Right atrium auricular region (tissue), 2 donors: ENCODE results near the gene DUSP9. TPM values are rescaled to one million over a fixed set of nuclear protein-coding genes. Genes with fewer than 3 reads are reported as not detected.

ENCODE experiments used
- DNase-seq: peaks from one replicate; pipeline ENCODE4 v3.0.0-alpha.2; 2019; ENCODE audit warnings: low spot score
- H3K27ac ChIP-seq, 2 donors: fragments of 200-600 bp; sonication (generic); 1 replicate in 1 of 2; 2 replicates in 1 of 2; pipeline ENCODE4 v1.5.1; 2016 to 2019
- H3K27me3 ChIP-seq, 2 donors: fragments of 200-600 bp; sonication (generic); one replicate each; pipeline versions ENCODE4 v1.5.1 to v1.6.0; 2017 to 2019
- H3K36me3 ChIP-seq: fragments of 200-600 bp; sonication (generic); one replicate; pipeline ENCODE4 v1.5.1; 2016
- H3K4me1 ChIP-seq, 2 donors: fragments of 200-600 bp; sonication (generic); one replicate each; pipeline versions ENCODE4 v1.5.1 to v1.6.0; 2017 to 2019
- H3K4me3 ChIP-seq, 2 donors: fragments of 200-600 bp; sonication (generic); 1 replicate in 1 of 2; 2 replicates in 1 of 2; pipeline ENCODE4 v1.5.1; 2017 to 2019; ENCODE audit warnings: mild to moderate bottlenecking in 1 of 2, moderate library complexity in 1 of 2
- H3K9me3 ChIP-seq, 2 donors: fragments of 200-600 bp; sonication (generic); one replicate each; pipeline ENCODE4 v1.5.1; 2019
- total RNA-seq, 2 donors: library from RNA; depleted of rRNA; stranded (reverse); fragments of >200 nt; gene quantifications; one replicate each; pipeline ENCODE4 v1.1.0, GENCODE V29; 2016
- TF ChIP-seq, protein P1 (sequence below), 2 donors: fragments of 200-600 bp; sonication (generic); IDR thresholded peaks; one replicate each; pipeline ENCODE4 v1.5.1; 2019; ENCODE audit warnings: antibody characterized with exemption in 2 of 2

DUSP9 gene
- total RNA-seq, 2 donors from 2014 or later: not detected

GRCh38 chrX:153636716-153637115 is 10.3 kb upstream of the DUSP9 start:
- TF ChIP-seq, protein P1, sequence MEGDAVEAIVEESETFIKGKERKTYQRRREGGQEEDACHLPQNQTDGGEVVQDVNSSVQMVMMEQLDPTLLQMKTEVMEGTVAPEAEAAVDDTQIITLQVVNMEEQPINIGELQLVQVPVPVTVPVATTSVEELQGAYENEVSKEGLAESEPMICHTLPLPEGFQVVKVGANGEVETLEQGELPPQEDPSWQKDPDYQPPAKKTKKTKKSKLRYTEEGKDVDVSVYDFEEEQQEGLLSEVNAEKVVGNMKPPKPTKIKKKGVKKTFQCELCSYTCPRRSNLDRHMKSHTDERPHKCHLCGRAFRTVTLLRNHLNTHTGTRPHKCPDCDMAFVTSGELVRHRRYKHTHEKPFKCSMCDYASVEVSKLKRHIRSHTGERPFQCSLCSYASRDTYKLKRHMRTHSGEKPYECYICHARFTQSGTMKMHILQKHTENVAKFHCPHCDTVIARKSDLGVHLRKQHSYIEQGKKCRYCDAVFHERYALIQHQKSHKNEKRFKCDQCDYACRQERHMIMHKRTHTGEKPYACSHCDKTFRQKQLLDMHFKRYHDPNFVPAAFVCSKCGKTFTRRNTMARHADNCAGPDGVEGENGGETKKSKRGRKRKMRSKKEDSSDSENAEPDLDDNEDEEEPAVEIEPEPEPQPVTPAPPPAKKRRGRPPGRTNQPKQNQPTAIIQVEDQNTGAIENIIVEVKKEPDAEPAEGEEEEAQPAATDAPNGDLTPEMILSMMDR (IDR thresholded peaks at IDR 0.05): no peak
- H3K27ac ChIP-seq: no peak overlapping the region
- no peak for DNase-seq
- no peaks in the 10 kb centered on the region for H3K36me3 ChIP-seq
- H3K27me3 ChIP-seq: no peaks in the 10 kb centered on the region
- H3K9me3 ChIP-seq: peaks cover 0 to under 1% of the 10 kb centered on the region in 2 donors
- H3K4me3 ChIP-seq: no peak overlapping the region
- H3K4me1 ChIP-seq: peaks cover 0 to 3% of the 10 kb centered on the region in 2 donors

- no peak for DNase-seq
- peaks cover 0 to 9% of the 10 kb centered on the region in 2 donors for H3K4me1 ChIP-seq
- H3K4me3 ChIP-seq: no peak overlapping the region
- no peak overlapping the region for H3K27ac ChIP-seq
- no peaks in the 10 kb centered on the region for H3K9me3 ChIP-seq
- no peaks in the 10 kb centered on the region for H3K36me3 ChIP-seq
- TF ChIP-seq, protein P1 (IDR thresholded peaks at IDR 0.05): no peak
- peaks cover 0 to 6% of the 10 kb centered on the region in 2 donors for H3K27me3 ChIP-seq
Measured at GRCh38 chrX:153637121-153638040, 9.6 kb upstream of the DUSP9 start.

- TF ChIP-seq, protein P1 (IDR thresholded peaks at IDR 0.05): no peak
- DNase-seq: no peak
Measured at GRCh38 chrX:153638041-153638371, 9.0 kb upstream of the DUSP9 start.

DNA sequence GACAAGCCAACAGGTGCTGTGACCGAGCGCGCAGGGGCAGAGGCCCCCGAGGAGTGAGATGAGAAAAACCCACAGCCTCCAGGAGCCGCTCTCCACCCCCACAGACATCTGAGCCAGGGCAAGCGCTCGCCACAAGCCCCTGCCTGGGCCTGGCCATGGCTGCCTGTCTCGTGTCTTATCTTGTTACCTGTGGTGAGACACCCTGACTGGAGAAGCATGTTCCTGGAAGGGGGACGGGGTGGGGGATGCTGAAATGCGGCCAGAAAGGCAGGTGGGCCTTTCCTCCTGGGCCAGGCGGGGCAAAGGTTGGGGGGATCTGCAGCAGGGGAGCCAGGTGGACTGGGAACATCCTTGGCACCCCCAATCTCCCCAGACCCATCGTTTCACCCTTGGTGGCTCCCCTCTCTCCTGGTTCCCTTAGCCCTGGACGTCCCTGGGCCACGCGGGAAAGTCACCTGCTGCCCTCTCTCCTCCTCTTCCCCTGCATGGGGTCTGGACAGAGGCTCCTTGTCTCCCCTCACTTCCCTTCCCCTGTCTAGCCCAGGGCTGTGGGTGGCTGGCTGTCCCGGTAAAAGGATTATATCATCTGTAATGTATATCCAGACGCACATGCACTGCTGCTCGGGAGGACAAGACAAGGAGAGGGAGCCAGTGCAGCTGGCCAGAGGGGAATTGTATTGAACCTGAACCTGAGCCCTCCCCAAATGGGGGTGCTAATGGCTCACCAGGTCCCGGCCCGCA is 8.4 kb upstream of the DUSP9 start:
- Histone ChIP-seq H3K9me3 (no peaks in the 10 kb centered on the region), H3K27ac (no peak overlapping the region), H3K4me3 (no peak overlapping the region), H3K4me1 (peaks cover 0 to 19% of the 10 kb centered on the region in 2 donors), H3K36me3 (no peaks in the 10 kb centered on the region), H3K27me3 (peaks cover 0 to 15% of the 10 kb centered on the region in 2 donors)
- TF ChIP-seq, protein P1 (IDR thresholded peaks at IDR 0.05): no peak
- DNase-seq: no peak

More at GRCh38 chrX:153638041-153638371, 9.0 kb upstream of the DUSP9 start:
- Histone ChIP-seq H3K27me3 (peaks cover 0 to 11% of the 10 kb centered on the region in 2 donors), H3K36me3 (no peaks in the 10 kb centered on the region), H3K9me3 (no peaks in the 10 kb centered on the region), H3K4me3 (no peak overlapping the region), H3K4me1 (peaks cover 0 to 14% of the 10 kb centered on the region in 2 donors), H3K27ac (no peak overlapping the region)

GRCh38 chrX:153639177-153640044 is 7.6 kb upstream of the DUSP9 start:
- Histone ChIP-seq H3K4me3 (no peak overlapping the region), H3K27me3 (peaks cover 0 to 16% of the 10 kb centered on the region in 2 donors), H3K9me3 (no peaks in the 10 kb centered on the region), H3K27ac (no peak overlapping the region), H3K4me1 (peaks cover 0 to 20% of the 10 kb centered on the region in 2 donors), H3K36me3 (no peaks in the 10 kb centered on the region)
- no peak for DNase-seq
- TF ChIP-seq, protein P1 (IDR thresholded peaks at IDR 0.05): no peak
